Neural progenitor cell (in vitro differentiated cells): ENCODE results near the gene CCDC152. TPM values are rescaled to one million over a fixed set of nuclear protein-coding genes. Genes with fewer than 3 reads are reported as not detected.

Experiments
- DNase-seq: peaks from one replicate; pipeline ENCODE4 v3.0.0-alpha.2; 2016; ENCODE audit warnings: low spot score
- H2AFZ ChIP-seq: fragments of 200-600 bp; sonication (generic); replicated peaks from 2 replicates; pipeline ENCODE4 v1.6.1; 2016; ENCODE audit warnings: antibody characterized with exemption
- H3F3A ChIP-seq: fragments of 200-600 bp; sonication (generic); 2 replicates; pipeline ENCODE4 v1.6.1; 2016; ENCODE audit warnings: antibody characterized with exemption, low read depth
- H3K27ac ChIP-seq: fragments of 200-600 bp; sonication (generic); 2 replicates; pipeline ENCODE4 v1.5.1; 2016; ENCODE audit warnings: mild to moderate bottlenecking
- H3K27me3 ChIP-seq: fragments of 200-600 bp; sonication (generic); 2 replicates; pipeline ENCODE4 v1.6.1; 2016; ENCODE audit warnings: mild to moderate bottlenecking, moderate library complexity
- H3K36me3 ChIP-seq: fragments of 200-600 bp; sonication (generic); 2 replicates; pipeline ENCODE4 v1.5.1; 2016
- H3K4me1 ChIP-seq: fragments of 200-600 bp; sonication (generic); 2 replicates; pipeline ENCODE4 v1.6.1; 2016; ENCODE audit warnings: mixed run types
- H3K4me2 ChIP-seq: fragments of 200-600 bp; sonication (generic); 2 replicates; pipeline ENCODE4 v1.6.1; 2016
- H3K4me3 ChIP-seq: fragments of 200-600 bp; sonication (generic); 2 replicates; pipeline ENCODE4 v1.5.1; 2016
- H3K79me2 ChIP-seq: fragments of 200-600 bp; sonication (generic); 2 replicates; pipeline ENCODE4 v1.6.1; 2016; ENCODE audit warnings: low read depth
- H3K9ac ChIP-seq: fragments of 200-600 bp; sonication (generic); 2 replicates; pipeline ENCODE4 v1.6.1; 2016
- H3K9me3 ChIP-seq: fragments of 200-600 bp; sonication (generic); 2 replicates; pipeline ENCODE4 v1.5.1; 2016; ENCODE audit warnings: low read depth
- H4K20me1 ChIP-seq: fragments of 200-600 bp; sonication (generic); 2 replicates; pipeline ENCODE4 v1.6.1; 2016; ENCODE audit warnings: low read depth
- H3K27ac Mint-ChIP-seq: 3 replicates; pipeline ENCODE4 v1.8.0; 2021; ENCODE audit warnings: mixed read lengths
- H3K27me3 Mint-ChIP-seq: 2 replicates; pipeline ENCODE4 v1.8.0; 2022; ENCODE audit warnings: low read depth, mild to moderate bottlenecking, inconsistent platforms, moderate library complexity, mixed read lengths; ENCODE audit not compliant: insufficient read depth
- H3K36me3 Mint-ChIP-seq: 3 replicates; pipeline ENCODE4 v1.8.0; 2021; ENCODE audit warnings: mixed read lengths
- H3K4me1 Mint-ChIP-seq: 3 replicates; pipeline ENCODE4 v1.8.0; 2021; ENCODE audit warnings: mixed read lengths
- H3K4me3 Mint-ChIP-seq: 3 replicates; pipeline ENCODE4 v1.8.0; 2021; ENCODE audit warnings: mild to moderate bottlenecking, moderate library complexity, mixed read lengths
- H3K9me3 Mint-ChIP-seq: 3 replicates; pipeline ENCODE4 v1.8.0; 2020; ENCODE audit warnings: mixed read lengths
- CTCF ChIP-seq: fragments of 200-600 bp; sonication (generic); IDR thresholded peaks from 2 replicates; pipeline ENCODE4 v1.5.1; 2017; ENCODE audit warnings: antibody characterized with exemption, mild to moderate bottlenecking
- EZH2 ChIP-seq: fragments of 200-600 bp; sonication (generic); IDR thresholded peaks from 2 replicates; pipeline ENCODE4 v1.6.1; 2017; ENCODE audit warnings: antibody characterized with exemption, mild to moderate bottlenecking, moderate library complexity
- EZH2phosphoT487 ChIP-seq: fragments of 200-600 bp; sonication (generic); IDR thresholded peaks from 2 replicates; pipeline ENCODE4 v1.6.1; 2017; ENCODE audit warnings: antibody characterized with exemption
- total RNA-seq: library from RNA; depleted of rRNA; stranded (reverse); fragments of >200 nt; gene quantifications from 2 replicates; pipeline ENCODE4 v1.2.3, GENCODE V29; 2015; ENCODE audit warnings: low replicate concordance

Gene CCDC152
- total RNA-seq, 1 donor from 2014 or later, result 23.9 TPM

DNA sequence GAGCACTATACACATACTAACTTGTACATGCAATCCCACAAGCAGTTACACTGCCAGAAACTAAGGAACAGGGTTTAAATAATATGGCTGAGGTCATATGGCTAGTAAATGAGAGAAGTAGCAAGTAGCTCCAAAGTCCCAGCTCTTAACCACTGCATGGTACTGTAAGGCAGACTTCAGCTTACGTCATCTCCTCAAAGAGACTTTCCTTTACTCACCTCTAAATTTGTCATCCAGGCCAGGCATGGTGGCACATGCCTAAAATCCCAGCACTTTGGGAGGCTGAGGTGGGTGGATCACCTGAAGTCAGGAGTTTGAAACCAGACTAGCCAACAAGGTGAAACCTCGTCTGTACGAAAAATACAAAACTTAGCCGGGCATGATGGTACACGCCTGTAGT is 75.4 kb downstream of the CCDC152 start:
- Histone ChIP-seq H2AFZ (no peak overlapping the region), H4K20me1 (no peaks in the 10 kb centered on the region), H3F3A (no peaks in the 10 kb centered on the region), H3K27me3 (no peaks in the 10 kb centered on the region), H3K27ac (no peak overlapping the region), H3K9ac (no peak overlapping the region), H3K4me3 (no peak overlapping the region), H3K79me2 (no peaks in the 10 kb centered on the region), H3K9me3 (no peaks in the 10 kb centered on the region), H3K36me3 (no peaks in the 10 kb centered on the region), H3K4me1 (no peaks in the 10 kb centered on the region), H3K4me2 (no peak overlapping the region)
- Mint-ChIP-seq H3K9me3 (peaks cover 2% of the 10 kb centered on the region), H3K36me3 (no peaks in the 10 kb centered on the region), H3K4me3 (no peak overlapping the region), H3K27me3 (no peaks in the 10 kb centered on the region), H3K27ac (no peak overlapping the region), H3K4me1 (no peaks in the 10 kb centered on the region)
- TF ChIP-seq EZH2 (no peak), EZH2phosphoT487 (no peak), CTCF (no peak)
- no peak for DNase-seq

DNA sequence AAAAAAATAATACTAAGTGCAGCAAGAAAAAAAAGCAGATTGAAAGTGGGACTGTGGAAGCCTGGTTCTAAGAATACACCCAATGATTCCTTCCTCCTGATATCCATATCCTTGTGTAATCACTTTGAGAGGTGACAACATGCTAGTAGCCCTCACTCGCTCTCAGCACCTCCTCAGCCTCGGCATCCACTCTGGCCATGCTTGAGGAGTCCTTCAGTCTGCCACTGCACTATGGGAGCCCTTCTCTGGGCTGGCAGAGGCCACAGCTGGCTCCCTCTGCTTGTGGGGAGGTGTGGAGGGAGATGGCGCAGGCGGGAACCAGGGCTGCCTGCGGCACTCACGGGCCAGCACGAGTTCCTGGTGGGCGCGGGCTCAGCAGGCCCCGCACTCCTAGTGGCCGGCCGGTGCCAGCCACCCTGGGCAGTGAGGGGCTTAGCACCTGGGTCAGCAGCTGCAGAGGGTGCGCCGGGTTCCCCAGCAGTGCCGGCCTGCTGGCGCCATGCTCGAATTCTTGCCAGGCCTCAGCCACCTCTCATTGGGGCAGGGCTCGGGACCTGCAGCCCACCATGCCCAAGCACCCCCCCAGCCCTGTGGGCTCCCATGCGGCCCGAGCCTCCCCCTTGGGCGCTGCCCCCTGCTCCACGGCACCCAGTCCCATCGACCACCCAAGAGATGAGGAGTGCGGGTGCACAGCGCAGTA is 79.6 kb downstream of the CCDC152 start:
- no peak for DNase-seq
- Mint-ChIP-seq H3K36me3 (no peaks in the 10 kb centered on the region), H3K27ac (no peak overlapping the region), H3K4me1 (no peaks in the 10 kb centered on the region), H3K9me3 (peaks cover 2% of the 10 kb centered on the region), H3K27me3 (peaks cover 7% of the 10 kb centered on the region), H3K4me3 (no peak overlapping the region)
- no peak overlapping the region for H3K4me2 ChIP-seq
- H3K79me2 ChIP-seq, result no peaks in the 10 kb centered on the region
- TF ChIP-seq EZH2 (no peak), EZH2phosphoT487 (no peak), CTCF (no peak)
- no peak overlapping the region for H3K4me3 ChIP-seq
- no peak overlapping the region for H2AFZ ChIP-seq
- H3K36me3 ChIP-seq, result no peaks in the 10 kb centered on the region
- H3K27me3 ChIP-seq, result no peaks in the 10 kb centered on the region
- no peaks in the 10 kb centered on the region for H3F3A ChIP-seq
- H3K9ac ChIP-seq, result no peak overlapping the region
- no peak overlapping the region for H3K27ac ChIP-seq
- no peaks in the 10 kb centered on the region for H4K20me1 ChIP-seq
- H3K4me1 ChIP-seq, result no peaks in the 10 kb centered on the region
- no peaks in the 10 kb centered on the region for H3K9me3 ChIP-seq

- H3K9me3 Mint-ChIP-seq, result peaks cover 2% of the 10 kb centered on the region
- no peak overlapping the region for H3K4me2 ChIP-seq
- H2AFZ ChIP-seq, result no peak overlapping the region
- no peaks in the 10 kb centered on the region for H3F3A ChIP-seq
- no peak for DNase-seq
- no peaks in the 10 kb centered on the region for H3K79me2 ChIP-seq
- no peak overlapping the region for H3K4me3 Mint-ChIP-seq
- H3K4me1 ChIP-seq, result no peaks in the 10 kb centered on the region
- H4K20me1 ChIP-seq, result no peaks in the 10 kb centered on the region
- no peaks in the 10 kb centered on the region for H3K9me3 ChIP-seq
- H3K27ac Mint-ChIP-seq, result no peak overlapping the region
- no peaks in the 10 kb centered on the region for H3K4me1 Mint-ChIP-seq
- peaks cover 8% of the 10 kb centered on the region for H3K27me3 Mint-ChIP-seq
- no peak for TF ChIP-seq EZH2
- no peak for TF ChIP-seq EZH2phosphoT487
- no peak for TF ChIP-seq CTCF
- no peaks in the 10 kb centered on the region for H3K27me3 ChIP-seq
- no peak overlapping the region for H3K27ac ChIP-seq
- no peak overlapping the region for H3K4me3 ChIP-seq
- H3K36me3 ChIP-seq, result no peaks in the 10 kb centered on the region
- no peak overlapping the region for H3K9ac ChIP-seq
- no peaks in the 10 kb centered on the region for H3K36me3 Mint-ChIP-seq
Observed at GRCh38 chr5:42837601-42838000, 81.0 kb downstream of the CCDC152 start.
